ENCODE data around the gene RNF123.

GRCh38 chr3:49727154-49727923 is 38.0 kb downstream of the RNF123 start:
- TF ChIP-seq CTCF (IDR thresholded peaks at IDR 0.05) = no peak
- no peak for TF ChIP-seq POLR2A (IDR thresholded peaks at IDR 0.05)
